ENCODE measurements around the gene CCDC85B.

CCDC85B gene

DNA sequence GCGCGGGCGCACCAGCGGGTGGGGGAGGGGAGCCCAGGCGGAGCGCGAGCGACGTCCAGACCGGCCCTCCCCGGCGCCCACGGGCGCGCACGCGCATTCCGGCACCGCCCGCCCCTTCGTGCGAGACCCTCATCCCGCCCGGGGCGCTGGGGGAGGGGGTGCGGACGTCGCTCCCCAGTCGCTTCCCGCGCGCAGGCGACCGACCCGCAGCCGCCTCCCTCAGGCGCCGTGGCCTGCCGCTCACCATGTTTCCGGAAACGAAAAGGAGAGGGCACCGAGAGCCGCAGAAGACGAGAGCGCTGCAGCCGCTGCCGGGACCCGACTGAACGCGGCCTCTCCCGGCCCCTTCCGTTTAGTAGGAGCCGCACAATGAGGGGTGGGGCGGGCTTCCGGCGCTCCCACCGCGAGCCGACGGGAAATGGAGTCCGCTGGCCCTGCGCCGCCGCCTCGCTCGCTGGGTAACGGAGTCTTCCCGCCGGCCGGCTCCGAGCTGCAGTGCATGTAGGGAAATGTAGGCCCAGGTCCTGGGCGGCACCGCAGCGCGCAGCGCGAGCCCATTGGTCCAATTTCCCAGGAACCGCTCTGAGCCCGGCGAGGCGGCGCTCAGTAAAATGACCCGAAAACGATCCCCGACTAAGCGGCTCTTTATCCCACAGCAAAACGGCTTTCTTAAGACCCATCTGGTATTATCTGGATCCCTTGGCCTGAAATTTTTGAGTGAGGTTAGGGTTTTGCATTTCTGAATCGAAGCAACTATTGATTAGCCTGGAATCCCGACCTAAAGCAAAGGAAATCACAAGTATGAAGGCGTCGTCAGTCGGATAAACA is 32.4 kb upstream of the CCDC85B start, which contains the start of gene CFL1:
Gene CFL1, minus strand, starts transcription at position 328 of the 828 bp plus-strand sequence. Its CDS starts 81 bp downstream, at position 247.
- peak; percentile 94 for DNase-seq (ENCODE audit: low read depth, low spot score)

DNA sequence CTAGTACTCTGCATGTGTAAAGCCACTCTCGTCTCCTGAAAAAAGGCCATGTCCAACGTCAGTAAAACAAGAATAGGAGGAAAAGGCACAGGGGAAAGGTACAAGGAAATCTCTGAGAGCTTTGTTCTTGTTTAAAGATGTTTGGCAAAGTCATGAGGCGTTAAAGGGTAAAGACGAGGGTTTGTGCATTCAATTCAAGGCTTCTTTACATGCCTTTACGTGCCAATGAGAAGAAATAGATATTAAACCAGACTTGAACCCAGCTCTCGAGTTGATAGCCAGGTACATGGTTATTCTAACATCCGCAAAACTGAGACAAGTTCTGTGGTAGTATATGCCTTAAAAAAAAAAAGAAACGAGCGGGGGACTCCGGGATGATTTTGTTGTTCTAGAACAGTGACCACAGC is 31.8 kb upstream of the CCDC85B start:
- DNase-seq (ENCODE audit: low read depth, low spot score): no peak

DNA sequence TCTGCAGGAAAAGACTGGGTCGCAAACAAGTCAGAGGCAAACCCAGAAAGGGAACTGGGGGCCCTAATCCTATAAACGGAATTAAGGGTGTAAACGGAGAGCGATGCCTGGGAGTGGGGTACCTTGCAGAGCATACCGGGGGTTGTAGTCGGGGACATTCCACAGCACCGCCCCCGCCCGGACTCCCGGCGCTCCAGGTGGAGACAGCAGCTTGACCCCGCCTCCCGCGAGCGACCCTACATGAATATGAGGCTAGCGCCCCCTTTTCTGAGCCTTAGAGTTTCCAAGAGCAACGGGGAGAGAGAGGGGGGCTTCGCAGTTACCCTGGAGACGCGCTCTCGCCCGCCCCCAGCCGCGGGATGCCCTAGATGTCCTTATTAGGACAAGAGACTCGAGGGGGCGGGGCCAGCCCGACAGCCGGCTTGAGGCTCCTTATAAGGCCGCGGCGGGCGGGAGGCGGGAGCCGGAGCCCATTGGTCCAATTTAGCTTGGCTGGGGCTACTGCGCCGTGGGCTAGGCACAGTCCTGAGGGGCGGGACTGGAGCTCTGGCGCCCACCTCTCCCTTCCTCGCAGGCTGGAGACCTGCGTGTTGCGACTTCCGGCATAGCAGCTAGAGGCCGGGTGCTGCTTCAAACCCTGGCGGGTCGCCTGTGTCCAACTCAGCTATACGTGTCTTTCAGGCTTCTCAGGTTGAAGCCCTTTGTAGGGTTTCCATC is 31.2 kb upstream of the CCDC85B start:
- peak; percentile 86 for DNase-seq (ENCODE audit: low read depth, low spot score)

DNA sequence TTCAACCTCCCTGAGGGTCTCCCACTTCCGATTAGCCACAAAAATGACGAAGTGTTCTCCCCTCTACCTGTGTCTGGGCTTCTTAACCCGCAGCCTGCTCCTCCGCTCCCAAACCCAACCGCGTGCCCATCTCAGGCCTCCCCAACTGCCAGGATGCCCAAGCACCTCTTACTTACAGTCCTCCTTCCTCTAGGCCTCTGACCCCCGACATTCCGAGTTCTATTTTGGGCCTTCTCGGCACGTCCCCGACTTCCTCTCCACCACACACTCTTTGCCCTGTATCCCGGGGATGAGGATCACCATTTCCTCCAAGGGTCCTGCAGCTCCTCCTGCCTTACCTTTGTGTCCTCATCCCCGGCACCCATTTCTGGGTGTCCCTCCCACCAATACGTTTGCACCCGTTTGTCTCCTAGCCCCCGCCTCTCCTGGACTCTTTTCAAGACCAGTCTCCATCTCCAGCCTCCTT is 30.6 kb upstream of the CCDC85B start:
- no peak for DNase-seq (ENCODE audit: low read depth, low spot score)

DNA sequence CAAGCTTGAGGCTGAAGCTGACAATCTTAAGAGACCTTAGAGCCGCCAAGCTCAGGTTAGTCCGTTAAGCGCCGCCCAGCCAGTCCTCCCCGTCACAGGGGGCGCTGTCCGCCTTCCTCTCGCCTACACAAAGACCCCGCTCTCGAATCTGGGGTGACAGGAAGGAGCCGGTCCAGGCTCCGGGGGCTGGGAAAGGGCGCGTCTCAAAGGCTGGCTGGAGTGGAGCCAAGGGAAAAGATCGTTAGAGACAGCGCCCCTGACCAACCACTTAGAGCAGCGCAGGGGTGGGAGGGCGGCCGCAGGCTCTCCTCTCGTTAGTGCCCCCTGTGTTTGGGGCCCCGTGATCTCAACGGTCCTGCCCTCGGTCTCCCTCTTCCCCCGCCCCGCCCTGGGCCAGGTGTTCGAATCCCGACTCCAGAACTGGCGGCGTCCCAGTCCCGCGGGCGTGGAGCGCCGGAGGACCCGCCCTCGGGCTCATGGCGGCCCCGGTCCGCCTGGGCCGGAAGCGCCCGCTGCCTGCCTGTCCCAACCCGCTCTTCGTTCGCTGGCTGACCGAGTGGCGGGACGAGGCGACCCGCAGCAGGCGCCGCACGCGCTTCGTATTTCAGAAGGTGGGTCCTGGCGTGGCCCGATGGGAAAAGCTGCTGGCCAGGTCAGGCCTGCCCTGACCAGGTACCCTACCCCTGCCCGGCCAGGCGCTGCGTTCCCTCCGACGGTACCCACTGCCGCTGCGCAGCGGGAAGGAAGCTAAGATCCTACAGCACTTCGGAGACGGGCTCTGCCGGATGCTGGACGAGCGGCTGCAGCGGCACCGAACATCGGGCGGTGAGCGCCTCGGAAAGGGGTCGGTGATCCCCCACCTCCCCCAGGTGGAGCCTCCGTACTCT is 30.0 kb upstream of the CCDC85B start, which contains the start of gene MUS81:
Gene MUS81, plus strand, starts transcription at position 156 of the 887 bp plus-strand sequence. Its CDS starts 321 bp downstream, at position 477.
- DNase-seq (ENCODE audit: low read depth, low spot score): peak; percentile 91

DNA sequence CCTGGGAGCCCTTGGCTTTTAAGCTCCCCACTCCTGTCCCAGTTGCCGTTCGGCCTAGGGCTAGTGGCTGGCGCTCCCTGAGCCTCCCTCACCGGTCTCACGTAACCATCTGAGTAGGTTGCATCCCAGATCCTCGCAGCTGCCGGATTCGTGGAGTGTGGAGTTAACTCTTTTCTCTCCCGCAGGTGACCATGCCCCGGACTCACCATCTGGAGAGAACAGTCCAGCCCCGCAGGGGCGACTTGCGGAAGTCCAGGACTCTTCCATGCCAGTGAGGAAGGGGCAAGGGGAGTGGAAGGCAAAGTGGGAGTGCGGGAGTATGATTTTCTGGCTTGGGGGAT is 29.3 kb upstream of the CCDC85B start:
- no peak for DNase-seq (ENCODE audit: low read depth, low spot score)

DNA sequence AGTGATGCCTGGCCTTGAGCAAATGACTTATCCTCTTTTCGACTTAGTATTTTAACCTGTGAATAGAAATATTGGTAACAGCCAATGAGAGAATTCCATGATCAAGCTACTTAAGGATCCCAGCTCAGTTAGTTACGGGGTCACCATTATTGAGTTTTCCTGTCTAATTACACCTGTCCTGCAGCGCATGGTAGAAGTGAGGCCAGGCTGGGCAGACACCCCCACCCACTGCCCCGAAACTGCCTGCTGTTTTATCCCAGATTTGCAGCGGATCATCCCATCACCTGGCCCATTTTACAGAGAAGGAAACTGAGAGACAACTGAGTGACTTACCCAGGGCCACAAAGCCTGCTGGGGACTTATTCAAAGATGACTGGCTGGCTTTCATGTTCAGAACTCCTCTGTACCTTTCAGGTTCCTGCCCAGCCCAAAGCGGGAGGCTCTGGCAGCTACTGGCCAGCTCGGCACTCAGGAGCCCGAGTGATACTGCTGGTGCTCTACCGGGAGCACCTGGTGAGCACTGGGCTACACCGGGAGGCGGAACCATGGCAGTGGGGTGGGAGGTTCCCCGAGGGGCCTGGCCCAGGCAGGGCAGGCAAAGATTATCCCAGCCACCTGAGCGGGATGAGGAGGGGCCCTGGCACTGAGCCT is 28.8 kb upstream of the CCDC85B start:
- no peak for DNase-seq (ENCODE audit: low read depth, low spot score)

DNA sequence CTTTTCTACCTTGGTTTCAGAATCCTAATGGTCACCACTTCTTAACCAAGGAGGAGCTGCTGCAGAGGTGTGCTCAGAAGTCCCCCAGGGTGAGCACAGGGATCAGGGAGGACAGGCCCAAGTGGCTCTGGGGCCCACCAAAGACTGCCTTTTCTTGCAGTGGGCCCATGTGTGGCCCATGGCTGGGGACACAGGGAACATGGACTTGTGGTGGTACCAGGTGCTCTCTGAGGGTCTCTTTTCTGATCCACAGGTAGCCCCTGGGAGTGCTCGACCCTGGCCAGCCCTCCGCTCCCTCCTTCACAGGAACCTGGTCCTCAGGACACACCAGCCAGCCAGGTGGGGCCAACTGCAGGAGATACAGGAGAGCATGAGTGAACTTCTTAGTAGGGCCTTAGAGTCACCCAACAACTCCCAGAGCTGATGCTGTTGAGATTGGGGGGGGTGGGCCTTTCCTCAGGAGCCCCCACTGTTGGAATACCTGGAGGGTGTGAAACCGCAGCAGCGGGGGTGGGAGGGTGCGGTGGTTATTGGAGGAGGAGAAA is 28.2 kb upstream of the CCDC85B start:
- DNase-seq (ENCODE audit: low read depth, low spot score): no peak

DNA sequence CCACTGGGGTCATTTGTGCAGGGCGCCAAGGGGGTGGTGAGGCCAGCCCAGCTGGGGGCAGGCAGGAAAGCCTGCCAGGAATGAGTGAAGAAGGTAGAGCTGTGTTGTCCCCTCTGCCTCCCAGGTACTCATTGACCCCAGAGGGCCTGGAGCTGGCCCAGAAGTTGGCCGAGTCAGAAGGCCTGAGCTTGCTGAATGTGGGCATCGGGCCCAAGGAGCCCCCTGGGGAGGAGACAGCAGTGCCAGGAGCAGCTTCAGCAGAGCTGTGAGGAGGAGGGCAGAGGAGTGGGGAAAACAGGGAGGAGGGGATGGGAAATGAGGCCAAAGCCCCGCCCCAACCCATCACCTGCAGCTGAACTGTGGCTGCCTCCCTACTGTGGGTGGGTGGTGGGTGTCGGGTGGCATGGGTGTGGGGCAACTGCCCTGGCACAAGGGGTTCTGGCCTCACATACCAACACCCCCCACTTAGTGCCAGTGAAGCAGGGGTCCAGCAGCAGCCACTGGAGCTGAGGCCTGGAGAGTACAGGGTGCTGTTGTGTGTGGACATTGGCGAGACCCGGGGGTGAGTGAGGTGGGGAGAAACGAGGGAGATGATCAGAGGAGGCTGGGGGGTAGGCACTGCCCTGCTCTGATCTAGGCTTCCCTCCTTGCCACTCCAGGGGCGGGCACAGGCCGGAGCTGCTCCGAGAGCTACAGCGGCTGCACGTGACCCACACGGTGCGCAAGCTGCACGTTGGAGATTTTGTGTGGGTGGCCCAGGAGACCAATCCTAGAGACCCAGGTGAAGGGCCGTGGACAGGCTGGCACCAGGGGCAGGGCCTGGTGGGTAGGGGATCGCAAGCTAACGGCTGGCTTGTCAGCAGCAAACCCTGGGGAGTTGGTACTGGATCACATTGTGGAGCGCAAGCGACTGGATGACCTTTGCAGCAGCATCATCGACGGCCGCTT is 27.3 kb upstream of the CCDC85B start:
- no peak for DNase-seq (ENCODE audit: low read depth, low spot score)

DNA sequence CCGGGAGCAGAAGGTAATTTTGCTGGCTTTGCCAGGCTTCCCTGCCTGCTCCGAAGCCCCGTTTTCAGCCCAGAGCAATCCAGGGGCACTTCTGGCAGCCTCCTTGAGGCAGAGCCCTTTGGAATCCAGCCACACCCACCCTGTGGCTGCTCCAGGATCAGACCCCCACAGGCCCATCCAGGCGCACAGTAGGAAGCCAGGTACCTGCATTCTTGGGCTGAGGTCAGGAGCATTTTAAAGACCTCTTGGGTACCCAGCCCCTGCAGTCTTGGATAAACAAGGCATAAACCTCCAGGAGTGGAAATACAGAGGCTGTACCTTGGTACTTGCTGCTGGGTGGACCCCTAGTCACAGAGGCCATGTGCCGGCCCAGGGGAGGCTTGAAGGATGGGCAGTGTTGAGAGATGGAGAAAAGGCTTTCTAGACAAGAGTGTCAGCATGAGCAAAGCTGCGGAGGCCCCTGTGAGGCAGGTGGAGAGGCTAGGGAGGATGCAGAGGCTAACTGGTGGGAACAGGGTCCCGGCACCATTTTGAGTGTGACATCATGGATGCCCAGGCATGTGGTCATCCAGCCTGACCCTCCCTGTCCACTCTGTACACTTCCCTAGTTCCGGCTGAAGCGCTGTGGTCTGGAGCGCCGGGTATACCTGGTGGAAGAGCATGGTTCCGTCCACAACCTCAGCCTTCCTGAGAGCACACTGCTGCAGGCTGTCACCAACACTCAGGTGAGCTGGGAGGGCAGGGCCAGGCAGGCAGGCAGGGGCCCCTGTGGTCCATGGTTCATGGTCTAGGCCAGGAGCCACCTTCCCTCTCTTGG is 26.4 kb upstream of the CCDC85B start:
- DNase-seq (ENCODE audit: low read depth, low spot score): no peak

DNA sequence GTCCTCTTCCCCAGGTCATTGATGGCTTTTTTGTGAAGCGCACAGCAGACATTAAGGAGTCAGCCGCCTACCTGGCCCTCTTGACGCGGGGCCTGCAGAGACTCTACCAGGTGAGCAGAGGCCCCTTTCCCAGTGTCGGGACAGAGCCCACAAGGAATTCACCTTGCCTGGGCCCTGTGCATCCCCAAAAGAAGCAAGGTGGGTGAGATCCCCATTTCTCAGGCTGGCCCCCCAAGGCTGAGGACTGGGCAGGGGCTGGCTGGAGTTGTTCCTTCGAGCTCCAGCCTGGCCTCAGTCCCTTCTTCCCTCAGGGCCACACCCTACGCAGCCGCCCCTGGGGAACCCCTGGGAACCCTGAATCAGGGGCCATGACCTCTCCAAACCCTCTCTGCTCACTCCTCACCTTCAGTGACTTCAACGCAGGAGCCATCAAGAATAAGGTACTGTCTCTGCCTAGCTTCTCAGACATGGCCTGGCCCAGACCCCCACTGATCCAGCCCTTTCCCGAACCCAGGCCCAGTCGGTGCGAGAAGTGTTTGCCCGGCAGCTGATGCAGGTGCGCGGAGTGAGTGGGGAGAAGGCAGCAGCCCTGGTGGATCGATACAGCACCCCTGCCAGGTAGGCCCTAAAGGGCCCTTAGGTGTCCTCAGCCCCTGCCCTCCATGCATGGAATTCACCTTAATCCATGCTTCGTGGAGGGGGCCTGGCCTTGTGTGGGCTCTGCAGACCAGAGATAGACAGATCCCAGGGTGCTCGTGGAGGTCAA is 25.6 kb upstream of the CCDC85B start:
- no peak for DNase-seq (ENCODE audit: low read depth, low spot score)

DNA sequence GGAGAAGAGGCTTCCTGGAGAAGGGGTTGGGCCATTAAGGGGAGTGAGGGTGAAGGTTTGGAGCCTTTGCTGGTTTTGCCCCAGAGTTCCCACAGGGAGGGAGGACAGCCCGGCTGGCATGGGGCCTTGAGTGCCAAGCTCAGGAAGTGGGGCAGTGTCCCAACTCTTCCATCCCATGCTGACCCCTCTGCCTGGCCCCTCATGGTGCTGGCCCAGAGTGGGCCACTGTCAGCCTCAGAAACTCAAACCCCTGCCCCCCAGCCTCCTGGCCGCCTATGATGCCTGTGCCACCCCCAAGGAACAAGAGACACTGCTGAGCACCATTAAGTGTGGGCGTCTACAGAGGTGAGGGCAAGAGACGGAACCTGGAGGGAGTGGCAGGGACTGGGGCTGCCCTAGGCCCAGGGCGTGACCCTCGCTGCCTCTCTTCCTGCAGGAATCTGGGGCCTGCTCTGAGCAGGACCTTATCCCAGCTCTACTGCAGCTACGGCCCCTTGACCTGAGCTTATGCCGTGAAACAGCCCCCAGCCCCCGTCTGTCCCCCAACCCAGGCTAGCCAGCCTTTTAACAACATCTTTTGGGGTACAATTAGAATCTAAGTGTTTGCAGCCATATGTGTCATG is 24.8 kb upstream of the CCDC85B start:
- DNase-seq (ENCODE audit: low read depth, low spot score): no peak

DNA sequence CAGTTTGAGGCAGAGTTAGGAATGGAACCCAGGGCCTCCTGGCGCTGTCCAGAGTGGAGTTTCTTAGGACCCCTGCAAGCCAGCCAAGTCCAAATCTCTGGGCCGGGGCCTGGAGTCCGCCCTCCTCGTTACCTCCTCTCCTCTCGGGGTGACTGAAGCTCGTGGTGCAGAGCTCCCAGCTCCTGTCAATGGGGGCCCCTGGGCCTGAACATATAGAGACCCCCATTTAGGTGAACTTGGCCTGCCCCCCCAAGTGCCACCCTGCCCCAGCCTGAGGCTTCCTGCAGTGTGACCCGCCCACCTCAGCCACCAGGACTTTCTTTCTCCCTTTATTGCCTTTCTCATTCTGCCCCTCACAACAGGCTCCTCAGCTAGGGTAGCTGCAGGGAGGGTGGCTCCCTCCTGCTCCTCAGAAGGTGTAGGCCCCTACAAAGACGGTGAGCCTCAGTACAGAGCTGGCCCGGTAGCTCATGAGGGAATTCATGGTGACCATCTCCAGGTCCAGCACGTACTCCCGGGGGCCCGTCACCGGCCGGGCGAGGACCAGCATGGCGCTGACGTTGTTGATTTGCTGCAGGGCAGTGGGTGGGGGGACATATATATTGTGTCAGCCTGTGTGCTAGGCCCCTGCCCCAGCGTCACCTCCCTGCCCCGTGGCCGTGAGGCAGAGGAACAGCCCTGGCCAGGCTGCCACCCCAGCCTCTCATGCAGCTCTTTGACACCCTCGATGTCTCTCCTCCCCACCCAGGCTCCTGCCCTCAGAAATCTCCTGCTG is 23.8 kb upstream of the CCDC85B start:
- DNase-seq (ENCODE audit: low read depth, low spot score): no peak

DNA sequence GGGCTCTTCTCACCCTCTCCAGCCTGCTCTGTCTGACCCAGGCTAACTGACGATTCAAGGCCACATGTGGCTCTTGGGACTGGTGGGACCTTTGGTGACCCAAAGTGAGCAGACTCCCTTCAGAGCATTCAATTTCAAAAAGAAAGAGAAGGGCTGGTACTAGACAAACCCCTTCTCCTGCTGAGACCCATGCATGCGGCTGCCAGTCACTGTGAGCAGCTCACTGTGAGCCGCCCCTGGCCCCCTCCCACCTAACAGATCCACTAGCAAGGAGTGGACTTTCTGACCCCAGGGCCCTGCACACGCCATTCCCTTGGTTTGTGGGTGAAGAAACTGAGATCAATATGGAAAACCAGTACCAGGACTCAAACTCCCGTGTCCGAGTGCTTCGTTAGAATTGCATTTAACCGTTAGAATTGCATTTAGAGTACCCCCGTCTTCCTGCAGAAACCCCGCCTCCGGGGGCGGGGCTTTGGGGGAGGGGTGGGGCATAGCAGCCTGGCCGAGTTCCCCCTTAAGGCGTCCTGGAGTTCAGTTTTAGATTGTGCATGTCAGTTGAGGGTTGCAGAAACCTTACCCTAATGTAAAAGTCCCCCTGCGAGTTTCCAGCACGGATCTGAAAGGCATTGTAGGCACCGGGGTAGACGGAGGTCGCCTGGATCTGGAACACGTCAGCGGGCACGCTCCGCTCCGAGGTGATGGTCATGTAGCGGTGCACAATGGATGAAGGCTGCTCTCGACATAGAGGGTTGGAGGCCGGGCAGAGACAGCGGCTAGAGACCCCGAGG is 23.0 kb upstream of the CCDC85B start:
- no peak for DNase-seq (ENCODE audit: low read depth, low spot score)

DNA sequence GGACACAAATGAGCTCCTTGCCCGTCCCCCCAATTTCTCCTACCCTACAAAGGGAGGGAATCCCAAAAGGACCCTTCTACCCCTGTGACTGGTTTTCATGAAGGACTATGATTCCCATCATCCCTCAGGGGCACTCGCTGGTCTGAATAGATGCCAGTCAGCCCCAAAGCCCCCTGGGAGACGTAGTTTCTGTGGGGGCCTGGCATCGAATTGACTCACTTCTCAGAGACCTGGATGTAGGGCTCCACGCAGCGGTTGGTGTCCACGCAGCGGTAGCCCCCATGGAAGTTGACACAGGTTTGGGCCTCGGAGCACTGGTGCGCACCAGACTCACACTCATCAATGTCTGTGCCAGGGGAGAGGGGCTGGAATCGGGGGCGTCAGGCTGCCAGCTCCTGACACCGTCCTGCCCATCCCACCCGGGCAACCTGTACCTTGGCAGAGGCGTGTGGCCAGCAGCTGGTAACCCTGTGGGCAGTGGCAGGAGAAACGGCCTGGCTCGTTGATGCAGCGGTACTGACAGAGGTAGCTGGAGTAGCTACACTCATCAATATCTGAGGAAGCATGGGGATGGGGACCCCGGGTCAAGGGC is 22.3 kb upstream of the CCDC85B start:
- no peak for DNase-seq (ENCODE audit: low read depth, low spot score)

DNA sequence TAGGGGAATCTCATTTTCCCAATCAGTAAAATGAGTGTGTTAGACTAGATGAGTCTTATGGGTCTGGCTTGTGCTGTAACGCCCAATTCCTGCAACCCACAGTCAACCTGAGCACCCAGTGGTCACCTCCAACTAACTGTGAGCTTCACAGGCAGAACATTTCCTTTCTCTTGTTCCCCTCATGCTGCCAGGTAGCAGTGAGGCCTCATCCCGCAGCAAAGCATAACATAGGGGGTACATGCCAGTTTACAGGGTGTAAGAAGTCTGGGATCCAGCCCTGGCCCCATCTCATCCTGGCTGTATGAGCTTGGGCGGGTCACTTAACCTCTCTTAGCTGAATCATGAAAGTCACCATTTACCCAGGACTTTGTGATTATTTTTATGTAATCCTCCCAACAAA is 21.6 kb upstream of the CCDC85B start:
- DNase-seq (ENCODE audit: low read depth, low spot score): no peak
